Aorta (tissue), 5 donors: ENCODE data around the gene TMC1. TPM values are rescaled to one million over a fixed set of nuclear protein-coding genes. Genes with fewer than 3 reads are reported as not detected.

ENCODE experiments used
- ATAC-seq: fragments of 200-7000 bp; cut with Tn5 transposase; one replicate; pipeline ENCODE4 v1.9.1; 2022; ENCODE audit warnings: moderate library complexity; ENCODE audit not compliant: low FRiP score
- DNase-seq, 2 donors: peaks; one replicate each; pipeline ENCODE4 v3.0.0-alpha.2; 2020
- H3K27ac ChIP-seq, 2 donors: one replicate each; pipeline ENCODE4 v1.5.1; 2013; ENCODE audit warnings: low read length in 2 of 2, mild to moderate bottlenecking in 2 of 2, moderate library complexity in 2 of 2, control low read depth in 1 of 2, inconsistent platforms in 1 of 2, low read depth in 1 of 2
- H3K27me3 ChIP-seq, 2 donors: one replicate each; pipeline ENCODE4 v1.6.1; 2013; ENCODE audit warnings: control low read depth in 1 of 2, low read length in 1 of 2, mild to moderate bottlenecking in 1 of 2, moderate library complexity in 1 of 2; ENCODE audit not compliant: insufficient read depth in 2 of 2, control insufficient read depth in 1 of 2
- H3K36me3 ChIP-seq, 2 donors: one replicate each; pipeline ENCODE4 v1.6.1; 2013; ENCODE audit warnings: control low read depth in 1 of 2, low read length in 1 of 2, mild to moderate bottlenecking in 1 of 2; ENCODE audit not compliant: insufficient read depth in 2 of 2, control insufficient read depth in 1 of 2
- H3K4me1 ChIP-seq, 2 donors: one replicate each; pipeline ENCODE4 v1.6.1; 2013; ENCODE audit warnings: low read length in 2 of 2, control low read depth in 1 of 2, mild to moderate bottlenecking in 1 of 2, moderate library complexity in 1 of 2; ENCODE audit not compliant: insufficient read depth in 2 of 2, control insufficient read depth in 1 of 2
- H3K4me3 ChIP-seq, 2 donors: one replicate each; pipeline ENCODE4 v1.5.1; 2013; ENCODE audit warnings: low read length in 2 of 2, control low read depth in 1 of 2, mild to moderate bottlenecking in 1 of 2
- H3K9me3 ChIP-seq: one replicate; pipeline ENCODE4 v1.6.1; 2013; ENCODE audit warnings: mild to moderate bottlenecking, low read length; ENCODE audit not compliant: control insufficient read depth
- WGBS, 2 donors: extraction: QIAGEN DNeasy Blood & Tissue Kit; methylation state at CpG; one replicate each; pipeline ENCODE4 v1.1.7; 2013; 5-methylcytosine and 5-hydroxymethylcytosine counted together
- intact Hi-C, 2 donors: fragments of 100-400 bp; cut with DNase I; formaldehyde crosslinking; loops; one replicate each; pipeline versions ENCODE4 v1.14.2 to v1.15.0; 2022
- polyA plus RNA-seq, 2 donors: library from polyadenylated mRNA; stranded (reverse); fragments of 200-250 nt; gene quantifications; one replicate each; pipeline ENCODE4 v1.2.3, GENCODE V29; 2013
- total RNA-seq, 2 donors: library from RNA; stranded (reverse); fragmentation: NEBNext Ultra II Directional; extraction: Animal tissue kit (Norgen Biotek cat#: 25700); gene quantifications; one replicate each; pipeline ENCODE4 v1.2.1, GENCODE V29; 2021
- donor health status: healthy with polysubstance abuse.
- donor health status: Bipolar disorder and iron deficiency.
- donor health status: DM: no; HTN: no; CAD: no.
- donor health status: DM: no; HTN: no; CAD: no.
- donor health status: DM: yes; HTN: yes; CAD: no.

TMC1 gene
- total and polyA plus RNA-seq, 4 donors, result 0.62 to 2.9 TPM; not detected in 2

GRCh38 chr9:72656021-72656420, 134.6 kb downstream of the TMC1 start:
- intact Hi-C loops, result no loop called here

GRCh38 chr9:72657023-72657422, 135.6 kb downstream of the TMC1 start:
- no peaks in the 10 kb centered on the region for H3K36me3 ChIP-seq
- no peaks in the 10 kb centered on the region for H3K27me3 ChIP-seq
- WGBS, 2 donors, result 82 to 89% methylated on average over 2 of the region's 2 CpGs
- H3K4me3 ChIP-seq, result no peak overlapping the region
- DNase-seq (no peak), ATAC-seq (no peak)
- intact Hi-C loops, result no loop called here
- H3K27ac ChIP-seq, result no peak overlapping the region
- no peaks in the 10 kb centered on the region for H3K4me1 ChIP-seq
- no peaks in the 10 kb centered on the region for H3K9me3 ChIP-seq

More at GRCh38 chr9:72656021-72656420, 134.6 kb downstream of the TMC1 start:
- DNase-seq (no peak), ATAC-seq (no peak)
- 96 to 97% methylated on average over 12 of the region's 12 CpGs for whole genome bisulfite sequencing, 2 donors
- H3K4me3 ChIP-seq, result no peak overlapping the region
- no peaks in the 10 kb centered on the region for H3K27me3 ChIP-seq
- no peaks in the 10 kb centered on the region for H3K9me3 ChIP-seq
- H3K4me1 ChIP-seq, result no peaks in the 10 kb centered on the region
- H3K36me3 ChIP-seq, result no peaks in the 10 kb centered on the region
- no peak overlapping the region for H3K27ac ChIP-seq

- intact Hi-C loops, result no loop called here
- Histone ChIP-seq H3K27ac (no peak overlapping the region), H3K27me3 (no peaks in the 10 kb centered on the region), H3K9me3 (no peaks in the 10 kb centered on the region), H3K4me3 (no peak overlapping the region), H3K4me1 (no peaks in the 10 kb centered on the region), H3K36me3 (no peaks in the 10 kb centered on the region)
- DNase-seq (no peak), ATAC-seq (no peak)
- 68 to 69% methylated on average over 2 of the region's 2 CpGs for WGBS, 2 donors
These were observed 137.3 kb downstream of the TMC1 start for GRCh38 chr9:72658703-72659102.

- Histone ChIP-seq H3K27ac (no peak overlapping the region), H3K4me3 (no peak overlapping the region), H3K9me3 (peaks cover 3% of the 10 kb centered on the region), H3K36me3 (no peaks in the 10 kb centered on the region), H3K4me1 (no peaks in the 10 kb centered on the region), H3K27me3 (no peaks in the 10 kb centered on the region)
- intact Hi-C loops, result no loop called here
- WGBS, 2 donors, result 71 to 73% methylated on average over 2 of the region's 2 CpGs
- no peak for ATAC-seq
- no peak for DNase-seq
These were observed 140.2 kb downstream of the TMC1 start for GRCh38 chr9:72661401-72662135.

- Histone ChIP-seq H3K4me3 (no peak overlapping the region), H3K9me3 (peaks cover 3% of the 10 kb centered on the region), H3K27me3 (no peaks in the 10 kb centered on the region), H3K4me1 (no peaks in the 10 kb centered on the region), H3K27ac (no peak overlapping the region), H3K36me3 (no peaks in the 10 kb centered on the region)
- WGBS, 2 donors, result 32 to 45% methylated on average over 2 of the region's 2 CpGs
- intact Hi-C loops, result no loop called here
- DNase-seq, result no peak
- no peak for ATAC-seq
These were observed 144.0 kb downstream of the TMC1 start for GRCh38 chr9:72665421-72665820.

GRCh38 chr9:72667181-72667580, 145.8 kb downstream of the TMC1 start:
- ATAC-seq (no peak), DNase-seq (no peak)
- intact Hi-C loops, result no loop called here
- no peaks in the 10 kb centered on the region for H3K4me1 ChIP-seq
- H3K9me3 ChIP-seq, result peaks cover 3% of the 10 kb centered on the region
- H3K27ac ChIP-seq, result no peak overlapping the region
- 74 to 75% methylated on average over 2 of the region's 2 CpGs for WGBS, 2 donors
- H3K4me3 ChIP-seq, result no peak overlapping the region
- no peaks in the 10 kb centered on the region for H3K27me3 ChIP-seq
- H3K36me3 ChIP-seq, result no peaks in the 10 kb centered on the region

GRCh38 chr9:72674961-72675360, 153.6 kb downstream of the TMC1 start:
- intact Hi-C loops, result no loop called here
- Histone ChIP-seq H3K27ac (no peak overlapping the region), H3K9me3 (no peaks in the 10 kb centered on the region), H3K4me3 (no peak overlapping the region), H3K36me3 (no peaks in the 10 kb centered on the region), H3K27me3 (no peaks in the 10 kb centered on the region), H3K4me1 (no peaks in the 10 kb centered on the region)
- DNase-seq, result no peak
- ATAC-seq, result no peak
- WGBS, 2 donors, result 64 to 82% methylated on average over 2 of the region's 2 CpGs

- DNase-seq (no peak), ATAC-seq (no peak)
- Histone ChIP-seq H3K4me3 (no peak overlapping the region), H3K27ac (no peak overlapping the region), H3K4me1 (no peaks in the 10 kb centered on the region), H3K36me3 (no peaks in the 10 kb centered on the region), H3K9me3 (no peaks in the 10 kb centered on the region), H3K27me3 (no peaks in the 10 kb centered on the region)
- intact Hi-C loops, result no loop called here
- WGBS, 2 donors, result 54 to 56% methylated on average over 1 of the region's 1 CpG
These were observed 154.2 kb downstream of the TMC1 start for GRCh38 chr9:72675586-72675985.

- Histone ChIP-seq H3K27me3 (peaks cover 0 to 1% of the 10 kb centered on the region in 2 donors), H3K4me3 (no peak overlapping the region), H3K27ac (no peak overlapping the region), H3K4me1 (no peaks in the 10 kb centered on the region), H3K36me3 (no peaks in the 10 kb centered on the region), H3K9me3 (no peaks in the 10 kb centered on the region)
- DNase-seq (no peak), ATAC-seq (no peak)
- intact Hi-C loops, result no loop called here
- 24 to 26% methylated on average over 2 of the region's 2 CpGs for WGBS, 2 donors
These were observed 159.3 kb downstream of the TMC1 start for GRCh38 chr9:72680593-72681282.
